ENCODE measurements around the gene RBBP9.

RBBP9 gene

GRCh38 chr20:18456600-18456999 lies 40.4 kb downstream of the RBBP9 start:
- no peak for TF ChIP-seq CTCF (IDR thresholded peaks at IDR 0.05; ENCODE audit: control insufficient read depth, extremely low read depth, insufficient read depth)
- no peak for DNase-seq (ENCODE audit: low read depth)
- no peak overlapping the region for H3K4me3 ChIP-seq (ENCODE audit: low read depth, low read length)

GRCh38 chr20:18443886-18444285 lies 53.1 kb downstream of the RBBP9 start:
- DNase-seq (ENCODE audit: low read depth): no peak

GRCh38 chr20:18440403-18440802 lies 56.6 kb downstream of the RBBP9 start:
- H3K4me3 ChIP-seq (ENCODE audit: low read depth, low read length): no peak overlapping the region
- DNase-seq (ENCODE audit: low read depth): no peak
- no peak for TF ChIP-seq CTCF (IDR thresholded peaks at IDR 0.05; ENCODE audit: control insufficient read depth, extremely low read depth, insufficient read depth)

More at GRCh38 chr20:18443886-18444285, 53.1 kb downstream of the RBBP9 start:
- H3K4me3 ChIP-seq (ENCODE audit: low read depth, low read length): no peak overlapping the region
- no peak for TF ChIP-seq CTCF (IDR thresholded peaks at IDR 0.05; ENCODE audit: control insufficient read depth, extremely low read depth, insufficient read depth)

GRCh38 chr20:18436847-18437246 lies 60.2 kb downstream of the RBBP9 start:
- no peak overlapping the region for H3K4me3 ChIP-seq (ENCODE audit: low read depth, low read length)
- no peak for DNase-seq (ENCODE audit: low read depth)
- TF ChIP-seq CTCF (IDR thresholded peaks at IDR 0.05; ENCODE audit: control insufficient read depth, extremely low read depth, insufficient read depth): no peak
